GM12878 (cell line): ENCODE results near the gene NFKBIB. TPM values are rescaled to one million over a fixed set of nuclear protein-coding genes. Genes with fewer than 3 reads are reported as not detected.

Experiments used
- ATAC-seq: fragments of 200-7000 bp; cut with Tn5 transposase; 3 replicates; pipeline ENCODE4 v1.9.1; 2020; ENCODE audit warnings: mild to moderate bottlenecking, moderate library complexity
- BruUV-seq: library from RNA; stranded (reverse); fragments of 400-500 nt; replicated peaks from 2 replicates; lab custom pipeline; 2021; lab: Mats Ljungman, UMichigan
- CTCF ChIA-PET: fragments of 300-600 bp; sonication (Branson Sonifier 250); formaldehyde crosslinking; extraction: SDS; loops from one replicate; lab custom pipeline; 2021; ENCODE audit warnings: inconsistent platforms; lab: Yijun Ruan, JAX
- POLR2A ChIA-PET: fragments of 350-600 bp; formaldehyde crosslinking; extraction: SDS; loops from one replicate; lab custom pipeline; 2021; ENCODE audit warnings: inconsistent platforms; lab: Charles Lee
- RAD21 ChIA-PET: fragments of 300-600 bp; sonication (Branson Sonifier 250); formaldehyde crosslinking; loops from one replicate; lab custom pipeline; 2023; ENCODE audit warnings: antibody characterized with exemption; ENCODE audit not compliant: unreplicated experiment; lab: Charles Lee
- SMC1A ChIA-PET: fragments of 300-600 bp; sonication (Branson Sonifier 250); formaldehyde crosslinking; loops from one replicate; lab custom pipeline; 2023; ENCODE audit not compliant: unreplicated experiment, uncharacterized antibody; lab: Charles Lee
- DNase-seq: peaks from one replicate; pipeline ENCODE4 v3.0.0-alpha.2; 2011; ENCODE audit warnings: low read depth, low spot score
- FAIRE-seq: peaks from 3 replicates; lab custom pipeline; 2011; peaks lifted over from hg19 to GRCh38; lab: Jason Lieb, UNC
- H2AFZ ChIP-seq: 2 replicates; pipeline ENCODE4 v1.6.0; 2011; ENCODE audit warnings: low read depth, low read length, control low read depth; ENCODE audit not compliant: control insufficient read depth
- H3K27ac ChIP-seq: 2 replicates; pipeline ENCODE4 v1.5.1; 2011; ENCODE audit warnings: control low read depth; ENCODE audit not compliant: control insufficient read depth, insufficient read depth
- H3K27me3 ChIP-seq, 2 experiments: replicated peaks in 1 of 2; 2 replicates each; pipeline versions ENCODE4 v1.6.0 to v1.6.1; 2011; ENCODE audit warnings: low read length in 1 of 2; ENCODE audit not compliant: control insufficient read depth in 2 of 2, insufficient read depth in 2 of 2
- H3K36me3 ChIP-seq, 2 experiments: 2 replicates each; pipeline ENCODE4 v1.5.1; 2011; ENCODE audit warnings: low read length in 1 of 2; ENCODE audit not compliant: control insufficient read depth in 2 of 2, insufficient read depth in 2 of 2
- H3K4me1 ChIP-seq: 2 replicates; pipeline ENCODE4 v1.6.1; 2011; ENCODE audit warnings: mild to moderate bottlenecking, low read length, moderate library complexity, mixed read lengths; ENCODE audit not compliant: control insufficient read depth, insufficient read depth
- H3K4me2 ChIP-seq: 2 replicates; pipeline ENCODE4 v1.6.0; 2011; ENCODE audit warnings: control low read depth; ENCODE audit not compliant: control insufficient read depth, insufficient read depth
- H3K4me3 ChIP-seq: fragments of 200-600 bp; sonication (generic); 2 replicates; pipeline ENCODE4 v1.5.1; 2016
- H3K79me2 ChIP-seq: 2 replicates; pipeline ENCODE4 v1.6.0; 2011; ENCODE audit warnings: low read length; ENCODE audit not compliant: control insufficient read depth, insufficient read depth
- H3K9ac ChIP-seq: 2 replicates; pipeline ENCODE4 v1.8.0; 2011; ENCODE audit warnings: low read length, control low read depth, mixed read lengths; ENCODE audit not compliant: control insufficient read depth, insufficient read depth
- H3K9me3 ChIP-seq: replicated peaks from 3 replicates; pipeline ENCODE4 v1.5.1; 2011; ENCODE audit warnings: mild to moderate bottlenecking, low read length; ENCODE audit not compliant: control insufficient read depth, insufficient read depth
- H4K20me1 ChIP-seq: 2 replicates; pipeline ENCODE4 v1.6.0; 2011; ENCODE audit not compliant: control insufficient read depth, insufficient read depth
- ASH2L ChIP-seq: fragments of 300-600, 200-600 bp; sonication (generic); IDR thresholded peaks from 2 replicates; pipeline ENCODE4 v1.6.1; 2017; ENCODE audit warnings: low read depth, mild to moderate bottlenecking, borderline replicate concordance
- CBFB ChIP-seq: IDR thresholded peaks from 2 replicates; pipeline ENCODE4 v1.6.1; 2016; ENCODE audit warnings: antibody characterized with exemption, low read depth
- CBX5 ChIP-seq: sonication (generic); IDR thresholded peaks from 2 replicates; pipeline ENCODE4 v1.6.1; 2016; ENCODE audit warnings: low read depth, moderate library complexity, mild to moderate bottlenecking, inconsistent platforms
- GABPA ChIP-seq: IDR thresholded peaks from 2 replicates; pipeline ENCODE4 v1.6.1; 2014; ENCODE audit warnings: antibody characterized with exemption, low read depth, mild to moderate bottlenecking, inconsistent platforms
- KAT2A ChIP-seq: conservative IDR thresholded peaks from 2 replicates; pipeline ENCODE4 v1.6.1; 2011; ENCODE audit warnings: low read depth, low read length; ENCODE audit not compliant: control insufficient read depth
- KLF5 ChIP-seq: fragments of 450-650 bp; IDR thresholded peaks from 2 replicates; pipeline ENCODE4 v1.6.1; 2014; ENCODE audit warnings: mild to moderate bottlenecking; ENCODE audit not compliant: partially characterized antibody
- MYB ChIP-seq: fragments of 150-350 bp; IDR thresholded peaks from 2 replicates; pipeline ENCODE4 v1.6.1; 2014; ENCODE audit warnings: mild to moderate bottlenecking, low read depth, low read length, borderline replicate concordance
- MYC ChIP-seq: IDR thresholded peaks from 2 replicates; pipeline ENCODE4 v1.6.1; 2011; ENCODE audit warnings: mild to moderate bottlenecking, low read length, moderate library complexity, inconsistent platforms; ENCODE audit not compliant: insufficient read depth, insufficient replicate concordance, insufficient read length, severe bottlenecking
- NR2F1 ChIP-seq: fragments of 450-650 bp; conservative IDR thresholded peaks from 2 replicates; pipeline ENCODE4 v1.6.1; 2017; ENCODE audit warnings: mild to moderate bottlenecking
- YY1 ChIP-seq: IDR thresholded peaks from 2 replicates; pipeline ENCODE4 v1.6.1; 2011; ENCODE audit warnings: low read depth, mild to moderate bottlenecking, low read length
- WGBS: methylation state at CpG from one replicate; pipeline ENCODE4 v1.1.6; 2016; ENCODE audit warnings: low lambda C conversion rate; ENCODE audit not compliant: insufficient replicate concordance, insufficient coverage; ENCODE audit errors: missing lambda C conversion rate; 5-methylcytosine and 5-hydroxymethylcytosine counted together
- in situ Hi-C: fragments of 300-500 bp; cut with MboI; formaldehyde crosslinking; loops from 9 replicates; pipeline ENCODE4 v1.14.3; 2018; ENCODE audit warnings: mixed read lengths
- intact Hi-C: fragments of 100-400 bp; cut with micrococcal nuclease; formaldehyde crosslinking; loops from one replicate; pipeline ENCODE4 v1.14.2; 2022; ENCODE audit not compliant: unreplicated experiment
- polyA plus RNA-seq, 11 experiments: library from polyadenylated mRNA; depleted of rRNA in 4 of 11; unstranded in 6 of 11; stranded (reverse) in 5 of 11; fragments of >200 nt; fragmentation: Nextera tagmentation in 4 of 11; fragmentation: Illumina TruSeq in 1 of 11; extraction: Ambion mirVana in 4 of 11; extraction: Trizol in 1 of 11; gene quantifications; 1 replicate in 1 of 11; 2 replicates in 10 of 11; pipeline versions ENCODE4 v1.2.1 to v1.2.3, GENCODE V29; 2011 to 2016; ENCODE audit warnings: inconsistent platforms in 2 of 11, missing spikeins in 2 of 11, low read depth in 1 of 11
- total RNA-seq, 4 experiments: library from RNA; depleted of rRNA in 3 of 4; stranded (reverse); fragments of >200 nt in 3 of 4; fragmentation: Illumina TruSeq in 1 of 4; extraction: Trizol in 1 of 4; gene quantifications; 2 replicates each; pipeline versions ENCODE4 v1.2.1 to v1.2.3, GENCODE V29; 2013 to 2021
- TF ChIP-seq, protein P1 (sequence below): IDR thresholded peaks from 2 replicates; pipeline ENCODE4 v1.6.1; 2012; ENCODE audit warnings: low read length, inconsistent platforms
- TF ChIP-seq, protein P2 (sequence below): fragments of 450-650 bp; IDR thresholded peaks from 2 replicates; pipeline ENCODE4 v1.6.1; 2017; ENCODE audit warnings: antibody characterized with exemption, mild to moderate bottlenecking, moderate library complexity
- TF ChIP-seq, protein P3 (sequence below): fragments of 450-650 bp; IDR thresholded peaks from 2 replicates; pipeline ENCODE4 v1.6.1; 2014; ENCODE audit warnings: mild to moderate bottlenecking

Gene NFKBIB
- total and polyA plus RNA-seq, 10 of the 15 experiments (the other 5 are each of a cell fraction or from before 2014, with no cell fraction given) = 1.2 to 60.9 (median 31.0) TPM

DNA sequence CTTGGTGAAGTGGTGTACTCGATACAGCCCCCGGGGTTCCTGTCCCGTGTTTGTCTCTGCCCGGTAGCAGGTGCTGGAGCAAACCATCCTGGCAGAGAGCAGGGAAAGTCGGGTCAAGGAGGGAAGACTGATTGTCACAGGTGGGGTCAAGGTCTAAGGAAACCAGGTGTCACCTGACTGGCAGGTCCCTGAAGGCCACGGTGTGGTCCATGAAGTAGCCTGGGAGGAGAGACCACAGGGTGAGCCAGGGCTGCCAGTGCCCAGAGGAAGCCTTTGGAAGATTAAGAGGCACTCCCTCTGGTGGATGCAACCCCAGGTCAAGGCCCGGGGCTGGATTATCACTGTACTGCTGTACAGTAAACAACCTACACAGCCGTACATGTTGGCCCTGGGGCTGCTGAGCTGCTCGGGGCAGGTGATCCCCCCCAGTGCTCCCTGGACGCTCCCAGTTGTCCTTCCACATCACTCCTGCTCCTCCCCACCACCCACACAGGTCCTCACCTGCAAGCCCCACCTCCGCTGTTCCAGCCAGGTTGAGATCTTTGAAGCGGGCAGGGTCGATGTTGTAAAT is 18.2 kb downstream of the NFKBIB start:
- Histone ChIP-seq H3K4me3 (no peak overlapping the region), H3K4me1 (no peaks in the 10 kb centered on the region), H3K27ac (no peak overlapping the region), H3K36me3 (peaks cover 0 to 8% of the 10 kb centered on the region in 2 experiments; a peak in 2 of 4 replicates), H3K9ac (no peak overlapping the region), H3K27me3 (no peaks in the 10 kb centered on the region), H3K4me2 (no peak overlapping the region), H4K20me1 (no peaks in the 10 kb centered on the region), H3K9me3 (no peaks in the 10 kb centered on the region), H2AFZ (no peak overlapping the region), H3K79me2 (no peaks in the 10 kb centered on the region)
- CTCF ChIA-PET = interaction anchor here (2.3 kb wide), 1 partner anchor 12 kb away, joined by 14 read pairs; the partner anchor contains the start of genes MRPS12 and SARS2
- no TSS peak for BruUV-seq
- FAIRE-seq = no peak
- ATAC-seq = 0 out of 3 replicates have a peak, but pooled peaks have one; percentile 35
- in situ Hi-C loops = no loop called here
- 92% methylated on average over 12 of the region's 13 CpGs for WGBS
- POLR2A ChIA-PET = no interaction called here
- no peak for TF ChIP-seq CBX5
- no peak for TF ChIP-seq YY1
- TF ChIP-seq, protein P1, sequence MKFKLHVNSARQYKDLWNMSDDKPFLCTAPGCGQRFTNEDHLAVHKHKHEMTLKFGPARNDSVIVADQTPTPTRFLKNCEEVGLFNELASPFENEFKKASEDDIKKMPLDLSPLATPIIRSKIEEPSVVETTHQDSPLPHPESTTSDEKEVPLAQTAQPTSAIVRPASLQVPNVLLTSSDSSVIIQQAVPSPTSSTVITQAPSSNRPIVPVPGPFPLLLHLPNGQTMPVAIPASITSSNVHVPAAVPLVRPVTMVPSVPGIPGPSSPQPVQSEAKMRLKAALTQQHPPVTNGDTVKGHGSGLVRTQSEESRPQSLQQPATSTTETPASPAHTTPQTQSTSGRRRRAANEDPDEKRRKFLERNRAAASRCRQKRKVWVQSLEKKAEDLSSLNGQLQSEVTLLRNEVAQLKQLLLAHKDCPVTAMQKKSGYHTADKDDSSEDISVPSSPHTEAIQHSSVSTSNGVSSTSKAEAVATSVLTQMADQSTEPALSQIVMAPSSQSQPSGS = no peak
- TF ChIP-seq NR2F1 = no peak
- no peak for TF ChIP-seq MYC
- TF ChIP-seq KLF5 = no peak
- no peak for TF ChIP-seq CBFB
- TF ChIP-seq MYB = no peak
- no peak for TF ChIP-seq ASH2L
- no peak for TF ChIP-seq GABPA
- TF ChIP-seq KAT2A = no peak
- TF ChIP-seq, protein P2, sequence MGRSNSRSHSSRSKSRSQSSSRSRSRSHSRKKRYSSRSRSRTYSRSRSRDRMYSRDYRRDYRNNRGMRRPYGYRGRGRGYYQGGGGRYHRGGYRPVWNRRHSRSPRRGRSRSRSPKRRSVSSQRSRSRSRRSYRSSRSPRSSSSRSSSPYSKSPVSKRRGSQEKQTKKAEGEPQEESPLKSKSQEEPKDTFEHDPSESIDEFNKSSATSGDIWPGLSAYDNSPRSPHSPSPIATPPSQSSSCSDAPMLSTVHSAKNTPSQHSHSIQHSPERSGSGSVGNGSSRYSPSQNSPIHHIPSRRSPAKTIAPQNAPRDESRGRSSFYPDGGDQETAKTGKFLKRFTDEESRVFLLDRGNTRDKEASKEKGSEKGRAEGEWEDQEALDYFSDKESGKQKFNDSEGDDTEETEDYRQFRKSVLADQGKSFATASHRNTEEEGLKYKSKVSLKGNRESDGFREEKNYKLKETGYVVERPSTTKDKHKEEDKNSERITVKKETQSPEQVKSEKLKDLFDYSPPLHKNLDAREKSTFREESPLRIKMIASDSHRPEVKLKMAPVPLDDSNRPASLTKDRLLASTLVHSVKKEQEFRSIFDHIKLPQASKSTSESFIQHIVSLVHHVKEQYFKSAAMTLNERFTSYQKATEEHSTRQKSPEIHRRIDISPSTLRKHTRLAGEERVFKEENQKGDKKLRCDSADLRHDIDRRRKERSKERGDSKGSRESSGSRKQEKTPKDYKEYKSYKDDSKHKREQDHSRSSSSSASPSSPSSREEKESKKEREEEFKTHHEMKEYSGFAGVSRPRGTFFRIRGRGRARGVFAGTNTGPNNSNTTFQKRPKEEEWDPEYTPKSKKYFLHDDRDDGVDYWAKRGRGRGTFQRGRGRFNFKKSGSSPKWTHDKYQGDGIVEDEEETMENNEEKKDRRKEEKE = no peak
- TF ChIP-seq, protein P3, sequence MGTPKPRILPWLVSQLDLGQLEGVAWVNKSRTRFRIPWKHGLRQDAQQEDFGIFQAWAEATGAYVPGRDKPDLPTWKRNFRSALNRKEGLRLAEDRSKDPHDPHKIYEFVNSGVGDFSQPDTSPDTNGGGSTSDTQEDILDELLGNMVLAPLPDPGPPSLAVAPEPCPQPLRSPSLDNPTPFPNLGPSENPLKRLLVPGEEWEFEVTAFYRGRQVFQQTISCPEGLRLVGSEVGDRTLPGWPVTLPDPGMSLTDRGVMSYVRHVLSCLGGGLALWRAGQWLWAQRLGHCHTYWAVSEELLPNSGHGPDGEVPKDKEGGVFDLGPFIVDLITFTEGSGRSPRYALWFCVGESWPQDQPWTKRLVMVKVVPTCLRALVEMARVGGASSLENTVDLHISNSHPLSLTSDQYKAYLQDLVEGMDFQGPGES = no peak
- RAD21 ChIA-PET = no interaction called here
- SMC1A ChIA-PET = no interaction called here
- DNase-seq = no peak
- intact Hi-C loops = no loop called here
